ENCODE results near the gene ASMT. TPM values are rescaled to one million over a fixed set of nuclear protein-coding genes. Genes with fewer than 3 reads are reported as not detected.

The ASMT gene
- polyA plus RNA-seq, 1 of the 3 experiments (the other 2 are of a cell fraction) = 0.26 TPM

- no peak overlapping the region for H3K27ac ChIP-seq (ENCODE audit: low read depth in 2 of 2, low read length in 1 of 2)
- no peak for DNase-seq
- H3K36me3 ChIP-seq (replicated peaks in 1 of 2; ENCODE audit: control insufficient read depth in 1 of 2, insufficient read depth in 2 of 2, low read length in 1 of 2) = no peaks in the 10 kb centered on the region
- H3K4me2 ChIP-seq = no peak overlapping the region
- TF ChIP-seq USF1 (IDR thresholded peaks at IDR 0.05; ENCODE audit: borderline replicate concordance, low read depth) (no peak), TEAD4 (IDR thresholded peaks at IDR 0.05; ENCODE audit: borderline replicate concordance, insufficient read depth) (no peak)
- 23% methylated on average over 6 of the region's 6 CpGs for WGBS (ENCODE audit: low lambda C conversion rate)
- H3K4me3 ChIP-seq (ENCODE audit: low read depth in 2 of 2, low read length in 1 of 2) = no peak overlapping the region
- H3K9ac ChIP-seq = no peak overlapping the region
- no peaks in the 10 kb centered on the region for H3K9me2 ChIP-seq
- CTCF ChIA-PET = no interaction called here
- H3K4me1 ChIP-seq (ENCODE audit: control insufficient read depth in 1 of 2, insufficient read depth in 2 of 2, low read depth in 1 of 2, low read length in 1 of 2) = no peaks in the 10 kb centered on the region
- no peaks in the 10 kb centered on the region for H3F3A ChIP-seq (replicated peaks; ENCODE audit: insufficient read depth)
- H3K79me2 ChIP-seq (ENCODE audit: insufficient read depth) = no peaks in the 10 kb centered on the region
- POLR2A ChIA-PET = no interaction called here
- no peak overlapping the region for H2AFZ ChIP-seq (ENCODE audit: low read depth)
- H3K9me3 ChIP-seq = no peaks in the 10 kb centered on the region
- no peaks in the 10 kb centered on the region for H4K20me1 ChIP-seq (ENCODE audit: insufficient read depth)
- H3K27me3 ChIP-seq (ENCODE audit: insufficient read depth) = peaks cover 11% of the 10 kb centered on the region; the same call in 1 of the 2 replicates
These were observed 52.7 kb downstream of the ASMT start for GRCh38 chrX:1667566-1667965.

- Histone ChIP-seq H3K4me3 (ENCODE audit: low read depth in 2 of 2, low read length in 1 of 2) (no peak overlapping the region), H3K79me2 (ENCODE audit: insufficient read depth) (no peaks in the 10 kb centered on the region), H3K36me3 (replicated peaks in 1 of 2; ENCODE audit: control insufficient read depth in 1 of 2, insufficient read depth in 2 of 2, low read length in 1 of 2) (no peaks in the 10 kb centered on the region), H3K4me1 (ENCODE audit: control insufficient read depth in 1 of 2, insufficient read depth in 2 of 2, low read depth in 1 of 2, low read length in 1 of 2) (no peaks in the 10 kb centered on the region), H3F3A (replicated peaks; ENCODE audit: insufficient read depth) (no peaks in the 10 kb centered on the region), H3K9me2 (no peaks in the 10 kb centered on the region), H4K20me1 (ENCODE audit: insufficient read depth) (no peaks in the 10 kb centered on the region), H3K4me2 (no peak overlapping the region), H2AFZ (ENCODE audit: low read depth) (no peak overlapping the region), H3K9me3 (no peaks in the 10 kb centered on the region), H3K27me3 (ENCODE audit: insufficient read depth) (0 out of 2 replicates have a peak, but pooled peaks cover 4% of the 10 kb centered on the region), H3K9ac (no peak overlapping the region), H3K27ac (ENCODE audit: low read depth in 2 of 2, low read length in 1 of 2) (no peak overlapping the region)
- peak; percentile 42 for TF ChIP-seq RAD21 (IDR thresholded peaks at IDR 0.05; ENCODE audit: low read length)
- peak; percentile 77 for TF ChIP-seq CTCF (IDR thresholded peaks at IDR 0.05)
- peak; percentile 45 for TF ChIP-seq SMC3 (IDR thresholded peaks at IDR 0.05; ENCODE audit: low read depth, low read length)
- TF ChIP-seq IRF3 (IDR thresholded peaks at IDR 0.05; ENCODE audit: low read depth, low read length) = no peak
- WGBS (ENCODE audit: low lambda C conversion rate) = 60% methylated on average over 7 of the region's 7 CpGs
- ChIA-PET CTCF (no interaction called here), POLR2A (no interaction called here)
- DNase-seq = peak; percentile 29
These were observed 58.5 kb downstream of the ASMT start for GRCh38 chrX:1673337-1673736.

- no peaks in the 10 kb centered on the region for H3K4me1 ChIP-seq (ENCODE audit: control insufficient read depth in 1 of 2, insufficient read depth in 2 of 2, low read depth in 1 of 2, low read length in 1 of 2)
- WGBS (ENCODE audit: low lambda C conversion rate) = 49% methylated on average over 12 of the region's 14 CpGs
- H3K9ac ChIP-seq = no peak overlapping the region
- H3K9me3 ChIP-seq = no peaks in the 10 kb centered on the region
- H2AFZ ChIP-seq (ENCODE audit: low read depth) = no peak overlapping the region
- H3K4me3 ChIP-seq (ENCODE audit: low read depth in 2 of 2, low read length in 1 of 2) = no peak overlapping the region
- H3K79me2 ChIP-seq (ENCODE audit: insufficient read depth) = no peaks in the 10 kb centered on the region
- H3K27me3 ChIP-seq (ENCODE audit: insufficient read depth) = no peaks in the 10 kb centered on the region
- H3K27ac ChIP-seq (ENCODE audit: low read depth in 2 of 2, low read length in 1 of 2) = no peak overlapping the region
- CTCF ChIA-PET = no interaction called here
- no peak for DNase-seq
- no peaks in the 10 kb centered on the region for H4K20me1 ChIP-seq (ENCODE audit: insufficient read depth)
- H3K4me2 ChIP-seq = no peak overlapping the region
- H3K9me2 ChIP-seq = no peaks in the 10 kb centered on the region
- no peaks in the 10 kb centered on the region for H3F3A ChIP-seq (replicated peaks; ENCODE audit: insufficient read depth)
- POLR2A ChIA-PET = no interaction called here
- no peaks in the 10 kb centered on the region for H3K36me3 ChIP-seq (replicated peaks in 1 of 2; ENCODE audit: control insufficient read depth in 1 of 2, insufficient read depth in 2 of 2, low read length in 1 of 2)
- TF ChIP-seq NRF1 (IDR thresholded peaks at IDR 0.05; ENCODE audit: low read depth, low read length) = no peak
- TF ChIP-seq JUND (IDR thresholded peaks at IDR 0.05) = no peak
- TF ChIP-seq POLR2AphosphoS5 (IDR thresholded peaks at IDR 0.05; ENCODE audit: low read depth, low read length) = no peak
- TF ChIP-seq MXI1 (IDR thresholded peaks at IDR 0.05; ENCODE audit: low read depth, low read length) = no peak
- TF ChIP-seq MAX (IDR thresholded peaks at IDR 0.05; ENCODE audit: low read depth) = no peak
- TF ChIP-seq FOXJ3 (CRISPR knock-in tag; IDR thresholded peaks at IDR 0.05) = no peak
- no peak for TF ChIP-seq USF1 (IDR thresholded peaks at IDR 0.05; ENCODE audit: borderline replicate concordance, low read depth)
- TF ChIP-seq FOSL2 (IDR thresholded peaks at IDR 0.05; ENCODE audit: borderline replicate concordance, low read depth) = no peak
- TF ChIP-seq RXRA (IDR thresholded peaks at IDR 0.05; ENCODE audit: borderline replicate concordance, low read depth) = no peak
- TF ChIP-seq CTCF (IDR thresholded peaks at IDR 0.05) = no peak
These were observed 62.0 kb downstream of the ASMT start for GRCh38 chrX:1676866-1677265.

All from SK-N-SH (cell line).